ENCODE data around the gene LHX3.

DNA sequence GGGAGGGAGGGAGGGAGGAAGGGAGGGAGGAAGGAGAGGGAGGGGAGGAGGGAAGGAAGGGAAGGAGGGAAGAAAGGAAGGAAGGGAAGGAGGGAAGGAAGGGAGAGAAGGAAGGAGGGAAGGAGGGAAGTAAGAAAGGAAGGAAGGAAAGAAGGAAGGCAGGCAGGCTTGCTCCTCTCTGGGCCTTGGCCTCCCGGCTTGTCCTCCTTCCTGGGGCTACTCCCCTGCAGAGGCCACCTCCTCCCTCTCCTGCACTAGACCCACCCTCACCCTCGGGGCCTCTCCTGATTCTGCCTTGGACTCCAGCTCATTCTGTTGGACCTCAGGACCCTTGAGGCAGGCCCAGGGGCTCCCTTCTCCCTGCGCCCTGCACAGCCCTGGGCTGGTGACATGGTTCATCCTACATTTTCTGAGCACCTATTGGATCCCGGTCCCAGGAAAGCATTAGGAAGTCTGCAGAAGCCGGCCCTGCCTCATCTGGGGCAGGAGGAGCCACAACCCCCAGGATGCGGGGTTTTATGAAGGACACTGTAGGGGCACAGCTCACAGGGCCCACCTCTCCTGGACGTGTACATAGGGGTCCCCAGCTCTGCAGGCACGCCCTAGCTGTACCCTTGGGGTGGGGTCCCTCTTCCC lies 23.0 kb downstream of the LHX3 start:
- TF ChIP-seq, protein P1, sequence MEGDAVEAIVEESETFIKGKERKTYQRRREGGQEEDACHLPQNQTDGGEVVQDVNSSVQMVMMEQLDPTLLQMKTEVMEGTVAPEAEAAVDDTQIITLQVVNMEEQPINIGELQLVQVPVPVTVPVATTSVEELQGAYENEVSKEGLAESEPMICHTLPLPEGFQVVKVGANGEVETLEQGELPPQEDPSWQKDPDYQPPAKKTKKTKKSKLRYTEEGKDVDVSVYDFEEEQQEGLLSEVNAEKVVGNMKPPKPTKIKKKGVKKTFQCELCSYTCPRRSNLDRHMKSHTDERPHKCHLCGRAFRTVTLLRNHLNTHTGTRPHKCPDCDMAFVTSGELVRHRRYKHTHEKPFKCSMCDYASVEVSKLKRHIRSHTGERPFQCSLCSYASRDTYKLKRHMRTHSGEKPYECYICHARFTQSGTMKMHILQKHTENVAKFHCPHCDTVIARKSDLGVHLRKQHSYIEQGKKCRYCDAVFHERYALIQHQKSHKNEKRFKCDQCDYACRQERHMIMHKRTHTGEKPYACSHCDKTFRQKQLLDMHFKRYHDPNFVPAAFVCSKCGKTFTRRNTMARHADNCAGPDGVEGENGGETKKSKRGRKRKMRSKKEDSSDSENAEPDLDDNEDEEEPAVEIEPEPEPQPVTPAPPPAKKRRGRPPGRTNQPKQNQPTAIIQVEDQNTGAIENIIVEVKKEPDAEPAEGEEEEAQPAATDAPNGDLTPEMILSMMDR (conservative IDR thresholded peaks at IDR 0.05 in 1 of 2, IDR thresholded peaks at IDR 0.05 in 1 of 2; ENCODE audit: low read depth in 1 of 2, low read length in 2 of 2), result no peak
- TF ChIP-seq EZH2 (IDR thresholded peaks at IDR 0.05; ENCODE audit: low read length, missing control alignments), result no peak
